OCI-LY1 (cell line): ENCODE results near the gene AGAP1.

Source experiments
- H2AFZ ChIP-seq: fragments of 200-600 bp; sonication (generic), shearing (Covaris generic); 2 replicates; pipeline ENCODE4 v1.6.0; 2014; ENCODE audit warnings: antibody characterized with exemption, mild to moderate bottlenecking, low read length
- H3F3A ChIP-seq: fragments of 200-600 bp; sonication (generic), shearing (Covaris generic); 2 replicates; pipeline ENCODE4 v1.6.0; 2014; ENCODE audit warnings: mild to moderate bottlenecking, antibody characterized with exemption, low read length, moderate library complexity; ENCODE audit not compliant: insufficient read depth
- H3K27ac ChIP-seq: fragments of 200-600 bp; sonication (generic); 2 replicates; pipeline ENCODE4 v1.5.1; 2014; ENCODE audit warnings: low read length, mixed run types, mild to moderate bottlenecking, low read depth; ENCODE audit not compliant: poor library complexity, severe bottlenecking
- H3K27me3 ChIP-seq: fragments of 200-600 bp; sonication (generic); 2 replicates; pipeline ENCODE4 v1.6.0; 2014; ENCODE audit warnings: antibody characterized with exemption, mild to moderate bottlenecking, low read length, moderate library complexity; ENCODE audit not compliant: insufficient read depth
- H3K36me3 ChIP-seq: fragments of 200-600 bp; sonication (generic); 2 replicates; pipeline ENCODE4 v1.6.1; 2014; ENCODE audit warnings: mild to moderate bottlenecking, antibody characterized with exemption, low read length, moderate library complexity, mixed read lengths; ENCODE audit not compliant: insufficient read depth
- H3K4me1 ChIP-seq: fragments of 200-600 bp; sonication (generic); 2 replicates; pipeline ENCODE4 v1.5.1; 2014; ENCODE audit warnings: mild to moderate bottlenecking, low read length, moderate library complexity; ENCODE audit not compliant: insufficient read depth, severe bottlenecking
- H3K4me2 ChIP-seq: fragments of 200-600 bp; sonication (generic), shearing (Covaris generic); 2 replicates; pipeline ENCODE4 v1.6.1; 2014; ENCODE audit warnings: low read length
- H3K4me3 ChIP-seq: fragments of 200-600 bp; sonication (generic); 2 replicates; pipeline ENCODE4 v1.5.1; 2014; ENCODE audit warnings: low read length, low read depth, mild to moderate bottlenecking, mixed read lengths; ENCODE audit not compliant: poor library complexity, severe bottlenecking
- H3K79me2 ChIP-seq: fragments of 200-600 bp; shearing (Covaris generic); 2 replicates; pipeline ENCODE4 v1.6.1; 2016; ENCODE audit warnings: mixed run types, low read length, mixed read lengths; ENCODE audit not compliant: insufficient read depth
- H3K9ac ChIP-seq: fragments of 200-600 bp; sonication (generic), shearing (Covaris generic); 2 replicates; pipeline ENCODE4 v1.6.1; 2014; ENCODE audit warnings: mild to moderate bottlenecking, low read length, mixed read lengths
- H3K9me2 ChIP-seq: fragments of 200-600 bp; sonication (generic), shearing (Covaris generic); 2 replicates; pipeline ENCODE4 v1.6.1; 2014; ENCODE audit warnings: low read depth, mild to moderate bottlenecking, low read length, mixed read lengths
- H3K9me3 ChIP-seq: fragments of 200-600 bp; shearing (Covaris generic); 2 replicates; pipeline ENCODE4 v1.6.1; 2014; ENCODE audit warnings: low read length, mixed read lengths
- H4K20me1 ChIP-seq: fragments of 200-600 bp; sonication (generic), shearing (Covaris generic); 2 replicates; pipeline ENCODE4 v1.6.0; 2016; ENCODE audit warnings: mild to moderate bottlenecking, low read length; ENCODE audit not compliant: insufficient read depth
- EZH2 ChIP-seq: fragments of 200-600 bp; sonication (generic), shearing (Covaris generic); IDR thresholded peaks from 2 replicates; pipeline ENCODE4 v1.8.0; 2017; ENCODE audit warnings: borderline replicate concordance, mixed run types, mild to moderate bottlenecking, antibody characterized with exemption, low read length, moderate library complexity, mixed read lengths
- TF ChIP-seq, protein P1 (sequence below): fragments of 200-600 bp; sonication (generic), shearing (Covaris generic); IDR thresholded peaks from 2 replicates; pipeline ENCODE4 v1.5.1; 2017; ENCODE audit warnings: mild to moderate bottlenecking, antibody characterized with exemption, low read length, moderate library complexity, mixed read lengths

Gene AGAP1

DNA sequence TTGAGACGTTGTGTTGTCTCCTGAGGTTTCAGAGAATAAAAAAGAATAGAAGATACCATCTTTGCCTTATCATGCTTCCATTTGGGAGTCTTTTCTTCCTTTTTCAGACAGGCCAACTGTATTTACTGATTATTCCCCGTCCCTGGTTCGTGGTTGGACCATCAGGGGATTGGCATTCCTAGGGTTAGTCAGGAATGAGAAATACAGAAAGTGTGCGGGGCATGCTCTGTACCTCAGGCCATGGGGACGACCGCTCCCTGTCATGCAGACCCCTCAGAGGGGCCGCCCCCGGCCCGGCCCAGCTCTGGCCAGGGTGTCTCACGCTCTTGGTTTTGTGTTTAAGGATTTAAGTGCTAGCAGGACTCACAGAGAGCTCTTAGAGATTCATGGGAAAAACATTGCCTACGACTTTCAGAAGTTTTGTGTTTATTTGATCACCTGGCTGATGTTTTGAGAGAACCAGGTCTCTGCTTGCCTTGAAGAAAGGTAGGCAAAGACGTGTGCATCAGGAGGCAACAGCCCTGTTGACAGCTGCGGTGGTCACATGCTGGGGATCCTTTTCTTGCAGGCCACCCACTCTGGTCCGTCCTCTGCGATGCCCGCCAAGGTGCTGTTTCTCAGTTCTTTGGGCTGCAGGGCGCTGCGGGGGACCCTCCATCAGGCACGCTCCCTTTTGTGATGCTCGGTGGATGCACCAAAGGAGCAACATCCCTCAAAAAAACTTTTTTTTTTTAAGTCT is 317.8 kb downstream of the AGAP1 start:
- Histone ChIP-seq H2AFZ (no peak overlapping the region), H3K36me3 (no peaks in the 10 kb centered on the region), H3K27me3 (no peaks in the 10 kb centered on the region), H3K27ac (no peak overlapping the region), H3K9me2 (no peaks in the 10 kb centered on the region), H3K4me2 (no peak overlapping the region), H3K4me1 (no peaks in the 10 kb centered on the region), H3K9ac (no peak overlapping the region), H4K20me1 (no peaks in the 10 kb centered on the region), H3K9me3 (no peaks in the 10 kb centered on the region), H3K79me2 (no peaks in the 10 kb centered on the region), H3F3A (no peaks in the 10 kb centered on the region), H3K4me3 (no peak overlapping the region)
- TF ChIP-seq, protein P1, sequence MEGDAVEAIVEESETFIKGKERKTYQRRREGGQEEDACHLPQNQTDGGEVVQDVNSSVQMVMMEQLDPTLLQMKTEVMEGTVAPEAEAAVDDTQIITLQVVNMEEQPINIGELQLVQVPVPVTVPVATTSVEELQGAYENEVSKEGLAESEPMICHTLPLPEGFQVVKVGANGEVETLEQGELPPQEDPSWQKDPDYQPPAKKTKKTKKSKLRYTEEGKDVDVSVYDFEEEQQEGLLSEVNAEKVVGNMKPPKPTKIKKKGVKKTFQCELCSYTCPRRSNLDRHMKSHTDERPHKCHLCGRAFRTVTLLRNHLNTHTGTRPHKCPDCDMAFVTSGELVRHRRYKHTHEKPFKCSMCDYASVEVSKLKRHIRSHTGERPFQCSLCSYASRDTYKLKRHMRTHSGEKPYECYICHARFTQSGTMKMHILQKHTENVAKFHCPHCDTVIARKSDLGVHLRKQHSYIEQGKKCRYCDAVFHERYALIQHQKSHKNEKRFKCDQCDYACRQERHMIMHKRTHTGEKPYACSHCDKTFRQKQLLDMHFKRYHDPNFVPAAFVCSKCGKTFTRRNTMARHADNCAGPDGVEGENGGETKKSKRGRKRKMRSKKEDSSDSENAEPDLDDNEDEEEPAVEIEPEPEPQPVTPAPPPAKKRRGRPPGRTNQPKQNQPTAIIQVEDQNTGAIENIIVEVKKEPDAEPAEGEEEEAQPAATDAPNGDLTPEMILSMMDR: no peak
- TF ChIP-seq EZH2: no peak

DNA sequence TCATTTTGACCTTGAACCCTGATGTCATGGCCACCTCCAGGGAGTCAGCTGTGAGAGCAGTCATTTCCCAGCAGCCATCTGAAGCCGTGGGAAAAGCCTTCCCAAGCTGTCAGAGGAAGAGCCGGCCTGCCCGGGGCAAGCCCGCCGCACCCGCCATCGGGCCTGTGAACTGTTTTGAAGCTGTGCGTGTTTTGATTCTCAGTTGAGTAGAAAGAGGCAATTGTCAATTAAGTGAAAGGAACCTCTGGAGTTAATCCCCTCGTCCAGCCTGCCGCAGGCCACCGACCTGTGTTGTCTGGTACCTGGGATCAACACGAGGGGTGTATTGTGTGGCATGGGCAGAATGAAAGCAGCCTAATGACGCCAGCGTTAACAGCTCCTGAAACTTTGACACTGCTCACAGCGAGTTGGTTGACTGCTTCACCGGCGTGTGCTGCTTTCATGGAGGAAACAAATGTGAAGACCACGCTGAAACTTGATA is 318.4 kb downstream of the AGAP1 start:
- H2AFZ ChIP-seq: no peak overlapping the region
- H3K9me2 ChIP-seq: no peaks in the 10 kb centered on the region
- H3K27ac ChIP-seq: no peak overlapping the region
- no peaks in the 10 kb centered on the region for H4K20me1 ChIP-seq
- H3K4me1 ChIP-seq: no peaks in the 10 kb centered on the region
- no peaks in the 10 kb centered on the region for H3F3A ChIP-seq
- no peaks in the 10 kb centered on the region for H3K36me3 ChIP-seq
- H3K9me3 ChIP-seq: no peaks in the 10 kb centered on the region
- TF ChIP-seq, protein P1: no peak
- no peak for TF ChIP-seq EZH2
- H3K79me2 ChIP-seq: no peaks in the 10 kb centered on the region
- no peak overlapping the region for H3K4me2 ChIP-seq
- no peak overlapping the region for H3K9ac ChIP-seq
- H3K4me3 ChIP-seq: no peak overlapping the region
- no peaks in the 10 kb centered on the region for H3K27me3 ChIP-seq

DNA sequence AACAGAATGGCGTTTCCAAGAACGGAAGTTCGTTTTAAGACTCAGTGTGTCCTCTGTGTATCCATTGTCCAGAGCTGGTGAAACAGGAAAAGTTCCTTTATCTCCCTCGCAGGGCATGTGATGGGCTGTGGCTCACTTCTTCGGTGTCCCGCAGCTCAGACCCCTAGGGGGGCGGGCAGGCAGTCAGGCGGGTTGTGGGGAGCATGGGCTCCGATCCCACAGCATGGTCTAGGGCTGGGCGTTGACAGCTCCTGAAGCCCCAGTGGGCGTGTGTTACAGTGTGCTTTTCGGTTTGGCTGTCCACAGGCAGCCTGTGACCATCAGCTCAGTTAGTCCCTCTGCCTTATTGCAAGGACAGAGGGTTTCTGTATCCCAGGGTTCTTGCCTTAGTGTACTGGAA is 319.6 kb downstream of the AGAP1 start:
- H3K79me2 ChIP-seq: no peaks in the 10 kb centered on the region
- no peaks in the 10 kb centered on the region for H3K36me3 ChIP-seq
- no peak overlapping the region for H3K4me3 ChIP-seq
- no peaks in the 10 kb centered on the region for H3K4me1 ChIP-seq
- no peak overlapping the region for H2AFZ ChIP-seq
- no peaks in the 10 kb centered on the region for H4K20me1 ChIP-seq
- H3K4me2 ChIP-seq: no peak overlapping the region
- no peaks in the 10 kb centered on the region for H3F3A ChIP-seq
- H3K9me2 ChIP-seq: no peaks in the 10 kb centered on the region
- TF ChIP-seq EZH2: no peak
- TF ChIP-seq, protein P1: no peak
- no peak overlapping the region for H3K27ac ChIP-seq
- H3K27me3 ChIP-seq: no peaks in the 10 kb centered on the region
- H3K9me3 ChIP-seq: no peaks in the 10 kb centered on the region
- no peak overlapping the region for H3K9ac ChIP-seq
